Body of pancreas (tissue), 4 donors: ENCODE results near the gene LIPN.

ENCODE experiments used
- CTCF ChIP-seq, 7 experiments: fragments of 450-650 bp in 4 of 7; fragments of 200-600 bp in 3 of 7; sonication (generic) in 3 of 7; IDR thresholded peaks; one replicate each; pipeline ENCODE4 v1.5.1; 2016 to 2019; ENCODE audit warnings: antibody characterized with exemption in 7 of 7
- POLR2A ChIP-seq, 3 donors: fragments of 450-650 bp; IDR thresholded peaks; one replicate each; pipeline ENCODE4 v1.6.1; 2016; ENCODE audit warnings: antibody characterized with exemption in 3 of 3, mild to moderate bottlenecking in 2 of 3

GRCh38 chr10:88828310-88828709 lies 68.5 kb downstream of the LIPN start:
- TF ChIP-seq POLR2A (IDR thresholded peaks at IDR 0.05) (no peak), CTCF (IDR thresholded peaks at IDR 0.05) (no peak)
